Jurkat, Clone E6-1 (cell line): Measurements from ENCODE around the gene DUSP10.

Experiments
- DNase-seq: peaks from one replicate; pipeline ENCODE4 v3.0.0-alpha.2; 2011; ENCODE audit warnings: low read depth, low spot score
- H3K4me3 ChIP-seq: 2 replicates; pipeline ENCODE4 v1.5.1; 2011; ENCODE audit warnings: mild to moderate bottlenecking, low read length, control low read depth, moderate library complexity

Gene DUSP10

DNA sequence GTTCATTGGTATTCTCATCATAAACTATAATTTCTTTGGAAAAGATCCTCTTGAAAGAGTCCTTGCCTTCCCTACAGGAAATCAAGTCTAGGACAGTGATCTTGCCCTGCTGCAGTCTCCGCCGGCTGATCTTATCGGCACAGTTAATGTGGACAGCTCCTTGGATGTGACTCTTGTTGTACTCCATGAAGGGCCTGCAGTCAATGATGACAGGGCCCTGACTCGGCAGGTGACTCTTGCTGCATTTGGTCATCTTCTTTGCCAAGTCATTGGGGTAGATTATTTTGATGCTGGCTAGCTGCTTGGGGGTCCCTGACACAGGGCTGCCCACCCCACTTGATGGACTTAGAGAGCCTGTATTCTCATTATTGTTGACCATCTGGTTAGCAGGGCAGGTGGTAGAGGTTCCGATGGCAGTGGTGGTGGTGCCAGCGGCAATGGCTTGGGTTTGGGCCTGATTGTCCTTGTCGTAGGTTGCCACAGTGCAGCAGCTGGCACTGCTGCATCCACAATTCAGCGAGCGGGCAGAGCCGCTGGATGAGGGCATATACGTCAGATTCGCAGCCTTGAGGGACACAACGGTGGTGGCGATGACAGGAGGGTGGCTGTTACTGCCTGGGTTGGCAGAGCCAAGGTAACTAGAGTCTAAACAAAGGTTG is 2.7 kb downstream of the DUSP10 start:
- DNase-seq, result no peak
- H3K4me3 ChIP-seq, result no peak overlapping the region

GRCh38 chr1:221736714-221737113 is 5.2 kb downstream of the DUSP10 start:
- no peak for DNase-seq
- no peak overlapping the region for H3K4me3 ChIP-seq

DNA sequence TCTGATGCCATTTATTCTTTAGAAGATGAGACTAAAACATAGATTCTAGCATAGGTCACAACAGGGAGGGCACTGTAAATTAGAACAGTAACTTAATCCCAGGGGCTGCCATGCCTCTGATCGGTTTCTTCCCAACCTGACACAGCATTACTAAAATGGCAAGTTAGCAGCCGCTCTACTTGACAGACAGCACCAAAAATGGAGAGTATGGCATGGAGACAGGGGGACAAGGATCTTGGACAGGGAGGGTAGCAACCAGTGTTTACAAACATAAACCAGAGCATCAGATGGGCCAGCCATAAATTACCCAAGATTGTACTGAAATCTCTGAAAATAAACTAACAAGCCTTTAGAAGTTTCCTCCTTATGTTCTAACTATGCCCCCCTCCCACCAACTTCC is 5.9 kb downstream of the DUSP10 start:
- H3K4me3 ChIP-seq, result no peak overlapping the region

DNA sequence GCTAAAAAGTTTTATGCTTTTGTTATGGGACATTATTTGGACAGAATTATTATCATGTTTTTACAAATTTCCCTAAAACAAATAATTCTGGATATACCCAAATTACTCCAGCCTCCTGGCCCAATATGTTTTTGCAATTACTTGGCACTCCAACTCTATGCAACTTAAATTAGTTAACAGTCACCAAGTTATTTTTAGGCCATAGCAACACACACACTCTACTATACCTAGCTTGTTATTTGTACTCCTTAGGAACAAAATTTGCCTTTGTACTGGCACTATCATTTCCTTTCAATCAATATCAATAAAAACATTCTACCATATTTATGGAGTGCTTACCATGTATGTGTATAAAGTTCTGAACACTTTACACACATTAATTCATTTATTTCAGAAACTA is 7.7 kb downstream of the DUSP10 start:
- no peak for DNase-seq
- no peak overlapping the region for H3K4me3 ChIP-seq

More for the DNA sequence above, 5.9 kb downstream of the DUSP10 start:
- no peak for DNase-seq

DNA sequence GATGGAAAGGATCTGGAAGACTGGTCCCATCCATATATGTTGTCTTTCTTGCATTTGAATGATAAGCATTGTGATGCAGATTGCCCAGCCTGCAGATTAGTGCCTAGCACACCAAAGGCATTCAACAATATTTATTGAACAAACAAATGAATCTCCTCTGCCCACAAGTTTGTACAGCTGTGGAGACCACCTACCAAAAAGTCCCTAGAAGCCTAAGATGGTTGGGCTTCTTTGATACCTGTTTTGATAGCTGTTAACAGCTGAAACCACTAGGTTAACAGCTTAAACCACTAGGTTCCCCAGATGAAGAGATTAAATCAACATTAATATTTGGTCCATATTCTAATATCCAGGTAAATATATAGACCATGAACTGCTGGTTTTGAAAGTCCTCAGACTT is 9.8 kb downstream of the DUSP10 start:
- no peak for DNase-seq
- H3K4me3 ChIP-seq, result no peak overlapping the region

DNA sequence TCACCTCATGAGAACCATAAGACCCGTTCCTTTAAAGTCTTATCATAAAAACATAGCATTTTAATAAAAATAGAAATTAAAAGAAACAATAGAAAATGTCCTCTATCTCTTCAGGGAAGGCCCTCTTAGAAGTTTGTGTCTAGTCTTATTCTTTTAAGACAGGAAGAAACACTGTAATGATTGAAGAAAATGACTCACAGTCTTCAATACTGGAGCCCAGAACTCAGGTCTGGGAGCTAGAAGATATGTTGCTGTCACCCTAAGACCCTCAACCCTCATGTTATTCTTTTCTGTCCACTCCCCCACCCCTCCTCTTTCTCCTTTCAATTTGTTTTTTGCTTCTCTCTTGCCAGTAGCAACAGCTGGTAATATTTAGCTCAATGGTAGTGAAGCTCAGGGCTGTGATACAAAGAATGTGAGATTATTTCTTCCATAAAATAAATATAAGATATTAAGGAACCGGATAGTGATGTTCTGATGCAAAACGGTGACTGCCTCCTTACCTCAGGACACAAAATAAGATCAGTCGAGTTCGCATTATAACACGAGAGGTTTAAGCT is 12.0 kb downstream of the DUSP10 start:
- no peak overlapping the region for H3K4me3 ChIP-seq
- DNase-seq, result no peak

DNA sequence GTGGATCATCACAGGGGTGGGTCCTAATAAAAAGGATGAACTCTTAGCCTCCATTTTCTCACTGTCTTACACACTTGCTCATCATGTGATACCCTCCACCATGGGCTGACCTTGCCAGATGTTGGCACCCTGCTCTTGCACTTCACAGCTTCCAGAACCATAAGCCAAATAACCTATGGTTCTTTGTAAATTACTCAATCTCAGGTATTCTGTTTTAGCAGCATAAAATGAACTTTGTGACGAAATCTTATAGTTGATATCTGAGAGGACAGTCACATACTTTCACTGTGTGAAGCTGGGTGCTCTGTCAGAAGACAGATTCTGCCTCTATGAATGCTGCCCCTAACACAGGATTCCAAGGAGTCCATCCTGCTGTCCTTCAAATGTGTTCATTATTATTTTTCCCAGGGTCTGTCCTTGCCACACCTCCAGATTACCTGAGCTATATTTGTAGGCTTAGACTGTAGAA is 13.8 kb downstream of the DUSP10 start:
- no peak overlapping the region for H3K4me3 ChIP-seq
- no peak for DNase-seq

DNA sequence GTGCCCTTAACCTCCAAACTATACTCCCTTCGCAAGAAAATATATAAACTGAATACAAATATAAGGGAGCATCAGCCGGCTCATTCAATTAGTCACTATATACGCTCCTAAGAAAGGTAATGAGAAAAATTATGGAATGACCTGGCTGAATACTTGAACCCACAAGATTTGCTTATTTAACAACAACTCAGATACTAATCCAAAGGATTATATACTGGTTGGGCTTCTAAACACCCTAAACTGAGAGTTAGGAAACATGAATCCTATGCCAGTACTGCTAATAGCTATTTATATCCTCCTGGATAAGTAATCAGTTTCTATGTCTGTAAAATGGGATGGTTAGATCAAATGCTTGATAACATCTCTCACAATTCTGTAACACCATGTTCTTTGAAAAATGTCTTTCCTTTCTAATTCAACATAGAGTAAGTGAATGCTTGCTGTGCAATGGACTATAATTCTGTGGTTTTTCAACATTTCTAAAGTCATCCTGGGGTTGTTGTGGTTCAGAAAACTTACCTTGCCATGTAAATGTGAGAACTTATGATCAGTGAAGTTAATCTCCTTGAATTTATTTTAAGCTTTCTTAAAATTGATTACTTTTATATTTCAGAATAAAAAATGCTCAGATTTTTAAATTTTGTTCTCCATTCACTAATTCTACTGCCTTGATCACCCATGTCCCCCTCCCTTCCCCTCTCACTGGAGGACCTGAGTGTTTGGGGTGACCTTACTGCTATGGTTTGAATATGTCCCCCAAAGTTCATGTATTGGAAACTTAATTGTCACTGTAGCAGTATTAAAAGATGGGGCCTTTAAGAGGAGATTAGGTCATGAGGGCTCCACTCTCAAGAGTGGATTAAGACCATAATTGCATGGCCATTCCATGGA is 14.5 kb downstream of the DUSP10 start:
- no peak overlapping the region for H3K4me3 ChIP-seq
- DNase-seq, result peak; percentile 51

DNA sequence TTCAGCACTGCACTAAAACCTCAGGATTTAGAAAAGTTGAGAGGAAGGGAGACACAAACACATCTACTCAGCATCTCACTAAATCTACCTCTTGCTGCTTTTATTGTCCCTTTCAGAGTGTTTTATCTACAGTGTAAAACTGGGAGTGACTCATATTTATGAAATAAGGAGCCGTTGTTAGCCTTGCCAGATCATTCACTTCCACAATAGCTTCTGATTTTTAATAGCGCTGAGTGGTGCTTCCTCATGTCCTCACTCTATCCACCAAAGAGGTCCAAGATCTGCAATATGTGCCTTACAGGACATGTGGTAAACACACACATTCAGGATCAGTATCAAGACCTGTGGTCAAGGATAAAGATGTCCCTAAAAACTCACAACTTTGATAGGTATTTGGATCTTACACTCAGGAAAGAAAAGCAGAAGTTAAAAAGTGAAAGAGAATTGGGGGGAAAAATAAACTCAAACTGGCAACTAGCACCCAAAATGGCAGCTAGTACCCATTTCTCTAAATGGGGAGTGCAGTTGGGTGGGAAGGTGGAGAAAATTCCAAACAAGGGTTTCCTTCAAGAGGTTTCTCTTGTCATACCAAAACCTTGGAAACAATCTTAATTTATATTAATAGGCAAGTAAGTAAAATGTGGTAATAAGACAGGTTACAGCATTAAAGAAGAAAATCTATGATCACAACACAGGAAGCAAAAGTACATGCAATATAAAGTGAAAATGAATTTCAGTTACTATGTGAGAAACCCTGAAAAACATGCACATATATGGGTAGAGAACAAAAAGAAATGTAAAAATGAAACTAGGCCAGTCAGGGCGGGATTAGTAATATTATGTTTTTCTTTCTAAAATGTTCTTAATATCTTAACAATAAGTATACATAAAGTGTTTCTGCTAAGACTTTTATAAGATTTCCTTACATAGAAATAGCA is 15.9 kb downstream of the DUSP10 start:
- no peak overlapping the region for H3K4me3 ChIP-seq
- DNase-seq, result no peak

GRCh38 chr1:221724931-221725605 is 16.8 kb downstream of the DUSP10 start:
- DNase-seq, result no peak
- no peak overlapping the region for H3K4me3 ChIP-seq

DNA sequence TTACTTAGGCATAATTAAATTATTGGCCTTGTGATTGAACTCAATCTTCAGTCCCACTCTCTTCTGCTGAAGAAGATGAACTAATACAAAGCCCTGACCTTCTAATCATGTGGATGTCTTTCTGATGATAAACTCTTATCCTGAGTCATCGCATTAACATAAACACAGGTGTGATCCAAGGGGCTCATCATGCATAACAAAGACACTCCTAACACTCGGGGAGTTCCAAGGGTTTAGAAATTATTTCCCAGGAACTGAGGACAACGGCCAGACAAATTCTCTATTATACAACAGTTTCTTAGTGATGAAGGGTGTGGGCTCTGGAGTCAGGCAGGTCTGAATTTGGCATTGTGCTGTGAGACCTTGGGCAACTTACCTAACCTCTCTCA is 18.0 kb downstream of the DUSP10 start:
- no peak overlapping the region for H3K4me3 ChIP-seq
- DNase-seq, result no peak

DNA sequence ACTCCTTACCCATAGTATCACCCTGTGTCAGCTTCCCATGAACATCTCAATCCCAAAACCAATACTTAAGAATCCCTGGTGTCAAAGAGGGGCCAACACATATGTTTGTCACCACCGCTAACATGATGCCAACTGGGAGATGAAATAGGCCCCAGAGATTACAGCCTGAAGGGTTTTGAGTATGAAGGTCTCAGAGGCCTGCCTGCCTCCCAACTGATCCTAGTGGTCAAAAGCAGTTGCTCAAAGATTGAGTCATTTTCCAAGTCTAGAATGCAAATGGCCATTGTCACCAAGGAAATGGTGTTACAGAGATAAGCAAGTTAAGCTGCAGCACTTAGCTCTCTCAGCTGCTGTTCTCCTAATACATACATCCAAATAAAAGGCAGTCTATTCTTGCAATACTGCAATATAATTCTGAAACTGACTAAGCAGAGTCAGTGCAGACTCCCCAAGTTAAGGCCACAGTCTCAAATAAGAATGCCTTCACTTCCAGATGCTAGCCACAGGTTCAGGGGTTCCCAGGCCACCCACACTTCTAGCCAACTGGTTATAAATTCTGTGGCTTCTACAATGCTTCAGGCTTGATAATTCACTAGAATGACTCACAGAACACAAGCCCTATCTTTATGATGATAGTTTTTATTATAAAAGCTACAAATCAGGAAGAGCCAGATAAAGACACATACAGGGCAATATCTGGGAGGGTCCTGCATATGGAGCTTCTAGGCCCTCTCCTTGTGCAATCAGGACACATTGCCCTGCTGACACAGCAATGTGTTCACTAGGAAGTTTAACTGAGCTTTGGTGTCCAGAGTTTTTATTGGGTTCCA is 18.7 kb downstream of the DUSP10 start:
- no peak overlapping the region for H3K4me3 ChIP-seq
- DNase-seq, result no peak

DNA sequence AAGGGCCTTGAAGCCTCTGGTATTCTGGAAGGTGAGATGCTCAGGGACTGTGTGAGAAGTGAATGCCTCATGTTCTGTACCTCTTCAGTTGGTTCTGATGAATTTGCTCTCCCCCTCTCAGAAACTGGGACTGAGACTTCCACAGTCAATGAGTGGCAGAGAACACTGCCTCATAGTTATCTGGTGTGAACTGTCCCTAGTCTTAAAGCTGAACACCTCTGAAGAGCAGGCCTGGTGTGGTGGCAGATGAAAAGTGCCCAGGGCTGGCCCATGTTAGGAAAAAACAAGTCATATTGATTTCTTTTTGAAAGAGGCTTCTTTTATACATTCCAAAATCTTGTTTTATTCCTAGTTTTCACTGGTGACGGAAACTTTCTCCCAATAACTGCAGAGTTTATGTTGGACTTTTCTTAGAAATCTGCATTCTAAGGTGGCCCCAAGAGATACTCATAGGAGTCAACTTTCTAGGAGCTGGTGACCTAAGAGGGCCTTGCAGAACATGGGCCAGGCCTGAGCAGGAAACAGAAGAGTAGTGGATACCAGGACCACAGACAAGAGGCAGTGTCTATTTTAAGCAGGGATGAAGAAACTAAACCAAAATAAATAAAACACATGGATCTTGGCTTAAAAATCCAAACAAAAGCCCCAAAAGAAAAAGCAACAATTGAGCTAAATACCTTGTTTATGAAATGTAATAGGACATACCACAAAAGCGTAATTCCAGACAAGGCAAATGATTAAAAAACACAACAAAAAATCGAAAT is 19.5 kb downstream of the DUSP10 start:
- no peak for DNase-seq
- H3K4me3 ChIP-seq, result no peak overlapping the region

GRCh38 chr1:221720545-221720944 is 21.3 kb downstream of the DUSP10 start:
- no peak for DNase-seq
- H3K4me3 ChIP-seq, result no peak overlapping the region

DNA sequence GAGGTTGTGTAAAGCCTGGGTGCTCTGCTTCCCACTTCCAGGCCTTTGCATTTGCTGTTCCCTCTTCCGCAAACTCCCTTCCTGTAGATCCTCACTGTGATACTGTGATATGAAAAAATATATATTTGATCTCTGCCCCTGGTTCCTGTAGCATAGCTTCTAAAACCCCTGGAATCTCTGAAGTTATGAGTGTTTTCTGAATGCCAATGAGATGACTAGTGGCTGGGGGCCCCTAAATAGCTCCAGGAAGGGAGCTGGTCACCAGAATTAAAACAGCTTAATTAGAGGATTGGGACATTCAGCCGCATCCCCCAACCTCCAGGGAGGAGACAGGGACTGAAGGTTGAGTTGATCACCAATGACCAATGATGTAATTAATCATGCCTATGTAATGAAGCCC is 21.9 kb downstream of the DUSP10 start:
- no peak overlapping the region for H3K4me3 ChIP-seq
- DNase-seq, result no peak

DNA sequence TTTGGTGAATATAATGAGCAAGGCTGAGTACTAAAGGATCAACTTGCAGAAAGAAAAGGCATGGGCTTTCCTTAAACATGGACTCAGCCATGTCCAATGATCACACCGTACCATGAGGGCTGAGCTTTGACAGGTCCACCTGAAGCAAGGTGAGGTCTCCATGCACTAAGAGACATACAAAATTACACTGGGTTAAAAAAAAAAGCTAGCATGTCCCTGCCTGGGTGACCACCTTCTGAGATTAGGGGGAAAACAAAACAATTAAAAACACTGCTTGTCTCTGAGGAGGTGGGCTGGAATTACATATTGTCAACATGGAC is 22.7 kb downstream of the DUSP10 start:
- no peak for DNase-seq
- H3K4me3 ChIP-seq, result no peak overlapping the region
